GM19328 (cell line): Measurements from ENCODE around the gene AOPEP.

Experiments
- ATAC-seq: cut with Tn5 transposase; IDR thresholded peaks from one replicate; pipeline ENCODE4 v1.9.1; 2021; ENCODE audit warnings: mild to moderate bottlenecking, moderate library complexity; ENCODE audit not compliant: unreplicated experiment

Gene AOPEP

GRCh38 chr9:95053611-95054570, 327.4 kb downstream of the AOPEP start:
- ATAC-seq = no peak

DNA sequence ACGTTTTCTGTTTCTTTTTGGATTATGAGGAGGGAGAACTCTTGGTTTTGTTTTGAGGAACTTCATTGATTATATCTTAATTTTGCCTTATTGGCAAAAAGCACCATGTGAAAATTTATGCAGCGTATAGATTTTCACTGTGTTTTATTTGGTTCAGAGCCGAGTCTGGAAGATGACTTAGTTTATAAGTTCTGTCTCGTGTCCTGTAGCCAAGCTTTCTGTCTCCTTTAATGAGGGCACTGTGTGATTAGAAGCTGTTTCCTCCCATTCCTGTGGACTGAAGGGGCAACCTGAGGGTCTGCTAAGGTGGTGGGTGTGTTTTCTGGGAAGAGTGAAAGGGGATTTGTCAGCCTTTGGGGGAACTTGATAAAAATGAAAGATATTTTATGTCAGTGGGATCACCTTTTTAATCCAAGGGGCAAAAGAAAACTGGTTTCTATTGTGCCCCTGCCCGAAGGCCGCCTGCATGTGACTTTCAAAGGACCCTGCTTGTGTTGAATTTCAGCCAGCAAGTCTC, 328.9 kb downstream of the AOPEP start:
- no peak for ATAC-seq

- ATAC-seq = no peak
These were observed 329.5 kb downstream of the AOPEP start for GRCh38 chr9:95055851-95056551.

- no peak for ATAC-seq
These were observed 330.6 kb downstream of the AOPEP start for GRCh38 chr9:95057101-95057500.

DNA sequence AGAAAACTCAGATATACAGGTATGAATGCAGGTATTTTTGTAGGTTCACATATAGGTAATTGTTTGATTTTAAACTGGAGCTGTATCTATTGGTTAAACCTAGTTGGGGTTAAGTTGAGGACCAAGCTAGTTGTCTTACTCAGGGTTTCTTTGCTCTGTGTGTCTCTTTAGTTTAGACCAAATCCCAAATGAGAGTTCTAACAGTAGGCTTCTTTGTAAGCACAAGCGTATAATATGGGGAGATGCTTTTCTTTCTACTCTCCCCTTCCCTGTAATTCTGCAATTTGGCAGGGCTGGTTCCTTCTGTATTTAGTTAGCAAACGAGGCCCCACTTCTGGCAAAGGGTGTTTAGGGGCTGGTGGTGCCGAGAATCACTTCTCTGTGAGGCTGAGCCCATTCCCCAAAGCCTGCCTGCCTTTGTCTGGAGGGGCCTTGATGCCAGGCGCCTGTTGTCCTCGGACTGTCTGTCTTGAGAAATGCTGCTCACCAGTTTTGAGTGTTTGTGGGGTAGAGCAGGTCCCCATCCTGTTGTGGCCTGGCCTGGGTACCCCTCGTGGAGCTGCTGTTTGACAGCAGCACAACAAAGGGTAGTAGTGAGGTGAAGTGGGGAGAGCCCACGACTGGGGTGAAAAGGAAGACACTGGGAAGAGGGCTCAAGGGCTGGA, 331.8 kb downstream of the AOPEP start:
- ATAC-seq = no peak

- ATAC-seq = no peak
These were observed 332.4 kb downstream of the AOPEP start for GRCh38 chr9:95058795-95059386.

DNA sequence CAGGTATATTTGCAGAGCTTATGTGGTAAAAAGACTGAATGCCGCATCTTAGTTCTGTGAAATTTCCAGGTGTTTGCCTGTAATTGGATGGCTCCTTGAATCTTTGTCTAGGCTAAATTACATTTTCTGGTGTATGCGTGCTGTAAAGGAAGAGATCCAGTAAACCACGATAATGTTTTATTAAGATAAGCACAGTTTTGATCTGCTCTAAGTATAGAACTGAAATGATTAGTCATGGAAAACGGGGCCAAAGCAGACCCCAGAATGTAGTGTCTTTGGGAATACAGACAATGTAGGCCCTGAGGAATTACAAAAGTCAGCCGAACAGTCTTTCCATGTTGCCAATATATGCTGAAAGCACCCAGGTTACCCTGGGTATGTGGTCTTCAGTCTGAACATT, 333.7 kb downstream of the AOPEP start:
- ATAC-seq = no peak

DNA sequence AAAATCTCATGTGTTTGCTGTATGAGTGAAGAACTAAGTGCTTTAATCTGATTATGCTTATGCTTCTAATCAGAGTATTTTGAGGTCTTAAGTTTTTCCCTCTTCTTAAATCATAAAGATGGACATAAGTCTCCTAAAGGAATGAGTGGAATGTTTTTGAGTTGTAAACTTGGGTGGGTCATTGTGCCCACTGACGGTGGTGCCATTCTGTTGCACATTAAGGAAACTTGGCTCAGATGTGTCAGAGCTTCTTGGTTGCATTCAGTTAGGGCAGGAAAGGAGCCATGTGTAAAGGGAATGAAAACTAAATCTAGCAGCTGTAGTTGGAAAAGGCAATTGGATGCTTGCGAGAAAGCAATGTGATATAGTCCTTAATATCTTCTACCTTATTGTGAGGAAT, 334.4 kb downstream of the AOPEP start:
- no peak for ATAC-seq

GRCh38 chr9:95061916-95062595, 335.6 kb downstream of the AOPEP start:
- ATAC-seq = no peak

DNA sequence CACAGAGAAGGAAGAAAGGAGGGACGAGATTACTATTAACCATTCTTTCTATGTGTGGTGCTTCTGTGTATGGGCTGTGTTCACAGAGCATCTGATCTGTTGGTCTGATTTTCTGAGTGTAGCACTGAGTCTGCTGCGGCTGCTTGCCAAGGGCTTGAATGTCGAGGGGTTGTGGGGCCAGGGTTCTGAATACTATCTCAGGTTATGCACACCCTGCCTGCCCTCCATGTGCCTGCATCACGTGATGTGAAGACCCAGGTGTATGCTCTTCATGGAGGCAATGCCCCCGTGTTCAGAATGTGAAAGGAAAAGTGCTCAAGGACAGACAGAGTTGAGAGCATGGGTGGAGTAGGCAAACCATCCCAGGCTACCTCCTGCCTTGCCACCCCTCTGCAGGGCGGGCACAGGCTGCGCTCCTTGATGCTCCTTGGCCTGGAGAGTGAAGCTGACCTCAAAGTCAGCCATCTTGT, 336.1 kb downstream of the AOPEP start:
- no peak for ATAC-seq

- ATAC-seq = no peak
These were observed 336.8 kb downstream of the AOPEP start for GRCh38 chr9:95063300-95063699.

DNA sequence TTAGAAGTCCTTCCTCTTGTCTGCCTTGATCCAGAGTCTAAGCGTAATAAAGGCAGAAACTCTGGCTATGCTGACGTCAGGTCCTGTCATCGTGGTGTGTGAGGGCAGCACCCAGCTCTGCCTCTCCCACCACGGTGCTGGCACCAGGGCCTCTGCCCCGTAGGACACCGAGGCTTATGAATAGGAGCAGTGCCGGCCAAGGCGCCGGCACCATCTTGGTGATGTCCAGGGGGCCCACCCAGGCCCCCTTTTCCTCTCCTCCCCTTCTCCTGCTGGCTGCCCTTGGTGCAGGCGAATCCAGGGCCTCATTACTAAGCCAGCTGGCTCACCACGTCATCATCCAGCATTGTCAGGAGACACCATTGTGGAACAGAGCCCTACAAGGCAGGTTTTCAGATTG, 338.7 kb downstream of the AOPEP start:
- ATAC-seq = no peak

DNA sequence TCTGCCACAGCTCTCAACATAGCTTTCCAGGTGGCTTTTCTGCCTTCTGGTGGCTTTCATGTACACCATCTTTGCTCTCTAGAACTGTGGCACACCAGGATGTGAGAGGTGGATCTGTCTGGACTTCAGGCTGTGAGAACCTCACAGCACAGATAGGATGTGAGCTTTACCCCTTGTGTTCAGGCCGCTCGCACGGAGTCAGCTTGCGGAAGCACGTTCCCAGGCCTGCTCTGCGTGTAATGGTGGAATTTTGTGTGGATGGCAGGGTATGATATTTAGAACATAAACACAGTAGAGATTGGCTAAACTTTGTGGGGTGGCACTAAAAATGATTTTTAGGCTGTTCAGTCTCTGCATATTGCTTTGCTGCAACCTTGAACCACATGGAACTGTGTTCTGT, 340.6 kb downstream of the AOPEP start:
- no peak for ATAC-seq

DNA sequence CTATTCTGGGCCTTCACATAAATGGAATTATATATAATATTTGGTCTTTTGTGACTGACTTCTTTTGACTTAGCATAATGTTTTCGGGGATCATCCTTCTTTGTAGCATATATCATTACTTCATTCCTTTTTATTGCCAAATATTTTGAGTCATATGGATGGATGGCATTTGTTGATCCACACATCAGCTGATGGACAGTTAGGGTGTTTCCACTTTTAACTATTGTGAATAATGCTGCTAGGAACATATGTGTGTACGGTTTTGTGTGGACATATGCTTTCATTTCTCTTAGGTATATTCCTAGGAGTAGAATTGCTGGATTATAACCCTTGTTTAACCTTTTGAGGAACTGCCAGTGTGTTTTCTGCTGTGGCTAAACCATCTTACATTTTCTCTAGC, 341.4 kb downstream of the AOPEP start:
- ATAC-seq = no peak

DNA sequence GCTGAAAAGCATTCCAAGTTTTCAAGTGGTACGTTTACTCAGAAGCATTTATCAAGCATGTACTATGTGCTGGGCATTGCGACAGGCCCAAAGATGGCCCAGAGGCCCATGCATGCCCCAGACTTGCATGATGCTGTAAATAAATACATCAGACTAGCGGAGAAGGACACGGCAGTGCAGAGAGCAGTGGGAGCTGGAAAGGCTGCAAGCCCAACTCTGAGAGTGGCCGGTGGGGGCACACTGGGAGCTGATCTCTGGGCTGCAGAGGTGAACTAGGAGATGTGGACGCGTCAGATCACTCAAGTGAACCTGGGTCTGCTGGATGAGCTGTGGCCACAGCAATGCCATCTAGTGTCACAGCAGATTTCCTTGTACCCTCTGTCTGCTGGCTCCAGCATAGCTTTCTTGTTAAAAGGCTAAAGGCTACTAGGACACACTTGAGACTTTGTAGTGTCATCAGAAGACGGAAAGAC, 344.1 kb downstream of the AOPEP start:
- no peak for ATAC-seq

DNA sequence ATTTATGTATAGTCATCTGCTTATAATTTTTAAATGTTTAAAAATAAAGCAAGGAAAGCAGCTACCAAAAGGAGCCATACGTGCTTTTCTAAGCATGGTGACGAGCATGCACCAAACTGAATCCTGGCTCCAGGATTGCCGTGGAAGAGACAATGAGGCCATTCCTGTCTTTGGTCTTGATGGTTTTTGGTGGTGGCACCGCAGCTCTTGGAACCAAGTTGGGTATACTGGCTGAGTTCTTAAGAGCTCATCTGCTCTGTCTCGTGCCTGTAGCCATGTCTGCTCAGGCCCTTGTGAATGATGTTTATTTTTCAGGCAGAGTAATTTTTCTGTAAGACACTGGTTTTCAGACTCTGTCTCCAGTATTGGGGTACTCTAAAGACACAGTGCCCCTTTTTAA, 345.0 kb downstream of the AOPEP start:
- no peak for ATAC-seq

DNA sequence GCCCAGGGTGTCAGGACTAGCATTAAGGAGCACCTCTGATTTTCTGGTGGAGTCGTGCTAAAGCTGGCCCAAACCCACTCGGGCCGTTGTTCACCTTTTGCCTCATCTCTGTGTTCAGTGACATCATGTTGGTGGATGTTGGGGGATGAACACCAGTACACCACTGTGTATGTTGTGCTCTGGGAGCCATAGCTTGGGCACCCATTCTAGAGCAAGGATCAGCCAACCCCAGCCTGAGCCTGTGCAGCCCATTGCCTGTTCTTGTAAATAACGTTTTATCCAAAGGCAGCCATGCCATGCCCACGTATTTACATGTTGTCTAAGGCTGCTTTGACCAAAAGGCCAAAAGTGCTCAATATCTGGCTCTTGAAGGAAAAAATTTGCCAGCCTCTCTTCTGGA, 345.4 kb downstream of the AOPEP start:
- ATAC-seq = no peak

GRCh38 chr9:95073042-95073607, 346.6 kb downstream of the AOPEP start:
- no peak for ATAC-seq

DNA sequence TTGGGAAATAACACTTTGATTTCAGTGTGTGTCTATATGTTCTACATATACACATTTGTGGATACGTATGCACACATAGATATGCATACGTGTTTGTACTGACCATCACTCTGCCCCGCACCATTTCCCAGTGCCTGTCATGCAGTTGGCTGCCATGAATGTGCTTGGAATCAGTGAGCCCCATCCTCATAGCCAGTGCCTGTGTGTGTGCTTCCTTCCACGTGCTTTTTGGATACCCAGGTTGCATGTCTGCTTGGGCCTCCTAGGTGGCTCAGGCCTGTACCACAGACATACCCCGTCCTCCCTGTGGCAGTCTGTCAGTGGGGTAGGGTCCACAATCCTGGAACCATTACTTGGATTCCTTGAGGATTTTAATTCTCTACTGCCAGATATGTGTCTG, 347.4 kb downstream of the AOPEP start:
- no peak for ATAC-seq

DNA sequence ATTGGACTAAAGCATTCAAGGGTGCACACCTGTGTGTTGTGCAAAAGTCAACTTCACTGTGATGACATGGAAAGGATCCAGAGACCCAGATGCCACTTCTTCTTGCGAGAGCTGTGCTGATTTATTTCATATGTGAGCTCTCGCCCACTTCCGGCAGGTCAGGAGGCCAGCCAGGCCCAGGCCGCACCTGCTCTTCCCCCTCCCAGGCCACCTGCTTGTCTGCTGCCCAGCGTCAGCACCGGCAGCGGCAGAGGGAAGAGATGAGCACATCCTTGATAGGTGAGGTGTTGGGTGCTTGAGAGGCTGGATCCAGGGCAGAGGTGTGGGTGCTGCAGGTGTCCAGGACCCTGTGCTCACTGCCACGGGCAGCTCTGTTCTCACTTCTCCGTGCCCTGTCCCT, 348.1 kb downstream of the AOPEP start:
- no peak for ATAC-seq
